Endothelial cell (in vitro differentiated cells): Measurements from ENCODE around the gene LRCOL1. TPM values are rescaled to one million over a fixed set of nuclear protein-coding genes. Genes with fewer than 3 reads are reported as not detected.

Experiments used
- DNase-seq: peaks from one replicate; pipeline ENCODE4 v3.0.0; 2021; ENCODE audit warnings: low spot score
- H3K27ac Mint-ChIP-seq: one replicate; pipeline ENCODE4 v1.8.0; 2021; ENCODE audit warnings: mixed read lengths, inconsistent platforms; ENCODE audit not compliant: unreplicated experiment
- H3K27me3 Mint-ChIP-seq: one replicate; pipeline ENCODE4 v1.8.0; 2021; ENCODE audit warnings: mild to moderate bottlenecking, moderate library complexity, mixed read lengths, inconsistent platforms; ENCODE audit not compliant: unreplicated experiment
- H3K36me3 Mint-ChIP-seq: one replicate; pipeline ENCODE4 v1.8.0; 2021; ENCODE audit warnings: mild to moderate bottlenecking, low read depth, mixed read lengths, inconsistent platforms; ENCODE audit not compliant: unreplicated experiment
- H3K4me1 Mint-ChIP-seq: one replicate; pipeline ENCODE4 v1.8.0; 2021; ENCODE audit warnings: mild to moderate bottlenecking, mixed read lengths, inconsistent platforms; ENCODE audit not compliant: unreplicated experiment
- H3K4me3 Mint-ChIP-seq: one replicate; pipeline ENCODE4 v1.8.0; 2021; ENCODE audit warnings: mild to moderate bottlenecking, mixed read lengths, inconsistent platforms; ENCODE audit not compliant: unreplicated experiment
- H3K9me3 Mint-ChIP-seq: one replicate; pipeline ENCODE4 v1.8.0; 2021; ENCODE audit warnings: mixed read lengths, inconsistent platforms; ENCODE audit not compliant: unreplicated experiment
- total RNA-seq: library from RNA; stranded (reverse); fragmentation: NEBNext Ultra II Directional; extraction: Animal tissue kit (Norgen Biotek cat#: 25700); gene quantifications from one replicate; pipeline ENCODE4 v1.2.1, GENCODE V29; 2021; ENCODE audit not compliant: unreplicated experiment
- TF ChIP-seq, protein P1 (sequence below): fragments of 200-600 bp; sonication (generic); IDR thresholded peaks from one replicate; pipeline ENCODE4 v1.5.0; 2021; ENCODE audit warnings: antibody characterized with exemption; ENCODE audit not compliant: unreplicated experiment

The LRCOL1 gene
- total RNA-seq, 1 donor from 2014 or later, result not detected

- TF ChIP-seq, protein P1, sequence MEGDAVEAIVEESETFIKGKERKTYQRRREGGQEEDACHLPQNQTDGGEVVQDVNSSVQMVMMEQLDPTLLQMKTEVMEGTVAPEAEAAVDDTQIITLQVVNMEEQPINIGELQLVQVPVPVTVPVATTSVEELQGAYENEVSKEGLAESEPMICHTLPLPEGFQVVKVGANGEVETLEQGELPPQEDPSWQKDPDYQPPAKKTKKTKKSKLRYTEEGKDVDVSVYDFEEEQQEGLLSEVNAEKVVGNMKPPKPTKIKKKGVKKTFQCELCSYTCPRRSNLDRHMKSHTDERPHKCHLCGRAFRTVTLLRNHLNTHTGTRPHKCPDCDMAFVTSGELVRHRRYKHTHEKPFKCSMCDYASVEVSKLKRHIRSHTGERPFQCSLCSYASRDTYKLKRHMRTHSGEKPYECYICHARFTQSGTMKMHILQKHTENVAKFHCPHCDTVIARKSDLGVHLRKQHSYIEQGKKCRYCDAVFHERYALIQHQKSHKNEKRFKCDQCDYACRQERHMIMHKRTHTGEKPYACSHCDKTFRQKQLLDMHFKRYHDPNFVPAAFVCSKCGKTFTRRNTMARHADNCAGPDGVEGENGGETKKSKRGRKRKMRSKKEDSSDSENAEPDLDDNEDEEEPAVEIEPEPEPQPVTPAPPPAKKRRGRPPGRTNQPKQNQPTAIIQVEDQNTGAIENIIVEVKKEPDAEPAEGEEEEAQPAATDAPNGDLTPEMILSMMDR, result no peak
- no peaks in the 10 kb centered on the region for H3K9me3 Mint-ChIP-seq
- H3K27me3 Mint-ChIP-seq, result peaks cover 4% of the 10 kb centered on the region
- H3K36me3 Mint-ChIP-seq, result no peaks in the 10 kb centered on the region
- H3K27ac Mint-ChIP-seq, result no peak overlapping the region
- H3K4me3 Mint-ChIP-seq, result no peak overlapping the region
- no peaks in the 10 kb centered on the region for H3K4me1 Mint-ChIP-seq
- no peak for DNase-seq
These were observed 39.3 kb downstream of the LRCOL1 start for GRCh38 chr12:132571051-132571450.

GRCh38 chr12:132570635-132571034 is 39.7 kb downstream of the LRCOL1 start:
- no peak for DNase-seq
- Mint-ChIP-seq H3K9me3 (no peaks in the 10 kb centered on the region), H3K4me3 (no peak overlapping the region), H3K27ac (no peak overlapping the region), H3K4me1 (no peaks in the 10 kb centered on the region), H3K27me3 (peaks cover 8% of the 10 kb centered on the region), H3K36me3 (no peaks in the 10 kb centered on the region)
- TF ChIP-seq, protein P1, result no peak

- DNase-seq, result no peak
- H3K4me1 Mint-ChIP-seq, result no peaks in the 10 kb centered on the region
- no peak overlapping the region for H3K4me3 Mint-ChIP-seq
- TF ChIP-seq, protein P1, result no peak
- H3K27me3 Mint-ChIP-seq, result peaks cover 4% of the 10 kb centered on the region
- no peaks in the 10 kb centered on the region for H3K9me3 Mint-ChIP-seq
- no peak overlapping the region for H3K27ac Mint-ChIP-seq
- no peaks in the 10 kb centered on the region for H3K36me3 Mint-ChIP-seq
These were observed 40.4 kb downstream of the LRCOL1 start for GRCh38 chr12:132569856-132570480.

DNA sequence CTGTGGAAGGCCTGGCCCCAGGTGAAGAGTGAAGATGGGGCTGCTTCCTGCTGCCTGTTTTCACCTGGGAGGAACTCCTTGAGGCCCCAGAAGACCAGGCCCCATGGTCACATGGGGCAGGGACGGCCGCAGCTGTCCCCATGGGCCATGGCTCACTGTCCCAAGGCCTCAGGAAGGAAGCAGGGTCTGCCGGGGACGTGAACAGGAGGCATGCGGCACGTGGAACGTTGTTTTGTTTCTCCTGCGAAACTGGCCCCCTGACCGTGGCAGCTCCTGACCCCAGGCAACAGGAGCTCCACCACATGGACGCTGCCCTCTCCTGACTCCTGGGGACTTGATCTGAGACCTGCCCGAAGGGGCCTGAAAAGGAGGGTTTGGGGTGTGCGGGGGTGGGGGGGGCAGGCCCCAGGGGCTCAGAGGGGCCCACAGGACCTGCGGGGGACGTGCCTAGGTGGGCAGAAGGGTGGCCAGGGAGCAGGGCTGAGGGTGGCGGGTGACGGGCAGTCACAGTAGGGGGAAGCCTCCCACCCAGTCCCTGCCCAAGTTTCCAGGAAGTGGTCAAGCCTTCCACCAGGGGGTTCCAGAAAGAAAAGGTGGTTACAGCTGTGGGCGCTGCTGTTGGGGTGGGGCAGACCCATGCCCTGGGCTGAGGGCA is 41.4 kb downstream of the LRCOL1 start:
- H3K27me3 Mint-ChIP-seq, result peaks cover 4% of the 10 kb centered on the region
- no peak overlapping the region for H3K27ac Mint-ChIP-seq
- no peak overlapping the region for H3K4me3 Mint-ChIP-seq
- TF ChIP-seq, protein P1, result no peak
- no peak for DNase-seq
- no peaks in the 10 kb centered on the region for H3K36me3 Mint-ChIP-seq
- no peaks in the 10 kb centered on the region for H3K4me1 Mint-ChIP-seq
- H3K9me3 Mint-ChIP-seq, result no peaks in the 10 kb centered on the region

- H3K4me1 Mint-ChIP-seq, result no peaks in the 10 kb centered on the region
- peaks cover 3% of the 10 kb centered on the region for H3K36me3 Mint-ChIP-seq
- TF ChIP-seq, protein P1, result no peak
- no peak overlapping the region for H3K27ac Mint-ChIP-seq
- H3K27me3 Mint-ChIP-seq, result peaks cover 7% of the 10 kb centered on the region
- no peaks in the 10 kb centered on the region for H3K9me3 Mint-ChIP-seq
- no peak for DNase-seq
- H3K4me3 Mint-ChIP-seq, result no peak overlapping the region
These were observed 42.1 kb downstream of the LRCOL1 start for GRCh38 chr12:132568301-132568700.
